DOHH2 (cell line): Measurements from ENCODE around the gene TNNT1.

Experiments used
- H3F3A ChIP-seq: fragments of 200-600 bp; sonication (generic), shearing (Covaris generic); 2 replicates; pipeline ENCODE4 v1.6.0; 2016; ENCODE audit warnings: antibody characterized with exemption, mild to moderate bottlenecking; ENCODE audit not compliant: control insufficient read depth, insufficient read depth
- H3K27ac ChIP-seq: fragments of 200-600 bp; sonication (generic); 2 replicates; pipeline ENCODE4 v1.5.1; 2014; ENCODE audit warnings: low read depth, mild to moderate bottlenecking, low read length, moderate library complexity
- H3K27me3 ChIP-seq: fragments of 200-600 bp; sonication (generic); 2 replicates; pipeline ENCODE4 v1.6.1; 2014; ENCODE audit warnings: mild to moderate bottlenecking, low read length, mixed read lengths; ENCODE audit not compliant: control insufficient read depth
- H3K36me3 ChIP-seq: fragments of 200-600 bp; sonication (generic); 2 replicates; pipeline ENCODE4 v1.6.1; 2014; ENCODE audit warnings: mild to moderate bottlenecking, low read length, moderate library complexity, mixed read lengths; ENCODE audit not compliant: control insufficient read depth
- H3K4me1 ChIP-seq: fragments of 200-600 bp; sonication (generic); 2 replicates; pipeline ENCODE4 v1.6.1; 2014; ENCODE audit warnings: mild to moderate bottlenecking, low read length, mixed read lengths; ENCODE audit not compliant: control insufficient read depth
- H3K4me2 ChIP-seq: fragments of 200-600 bp; sonication (generic); 2 replicates; pipeline ENCODE4 v1.6.0; 2014; ENCODE audit warnings: mild to moderate bottlenecking, low read length, moderate library complexity
- H3K4me3 ChIP-seq: fragments of 200-600 bp; sonication (generic); 2 replicates; pipeline ENCODE4 v1.5.1; 2014; ENCODE audit warnings: mild to moderate bottlenecking, low read length, mixed read lengths
- H3K79me2 ChIP-seq: fragments of 200-600 bp; sonication (generic); 2 replicates; pipeline ENCODE4 v1.6.1; 2014; ENCODE audit warnings: mild to moderate bottlenecking, low read length, mixed read lengths; ENCODE audit not compliant: control insufficient read depth
- H3K9me2 ChIP-seq: fragments of 200-600 bp; sonication (generic); replicated peaks from 2 replicates; pipeline ENCODE4 v1.6.1; 2014; ENCODE audit warnings: mild to moderate bottlenecking, low read length, mixed read lengths; ENCODE audit not compliant: control insufficient read depth
- H3K9me3 ChIP-seq: fragments of 200-600 bp; sonication (generic); 2 replicates; pipeline ENCODE4 v1.6.1; 2014; ENCODE audit warnings: antibody characterized with exemption, low read length, mixed read lengths; ENCODE audit not compliant: control insufficient read depth, insufficient read depth
- H4K20me1 ChIP-seq: fragments of 200-600 bp; sonication (generic); 2 replicates; pipeline ENCODE4 v1.6.0; 2014; ENCODE audit warnings: low read depth, mild to moderate bottlenecking, antibody characterized with exemption, low read length, moderate library complexity; ENCODE audit not compliant: control insufficient read depth, insufficient read depth
- CTCF ChIP-seq: fragments of 200-600 bp; sonication (generic); IDR thresholded peaks from one replicate; pipeline ENCODE4 v1.5.1; 2014; ENCODE audit warnings: antibody characterized with exemption, mild to moderate bottlenecking, low read depth, low read length; ENCODE audit not compliant: poor library complexity, severe bottlenecking
- EZH2phosphoT487 ChIP-seq: fragments of 200-600 bp; sonication (generic); IDR thresholded peaks from 2 replicates; pipeline ENCODE4 v1.6.1; 2017; ENCODE audit warnings: borderline replicate concordance, mild to moderate bottlenecking, antibody characterized with exemption, low read length, moderate library complexity, mixed read lengths

Gene TNNT1

GRCh38 chr19:55089342-55089944 lies 59.6 kb downstream of the TNNT1 start:
- TF ChIP-seq CTCF (no peak), EZH2phosphoT487 (no peak)
- H3K36me3 ChIP-seq, result peaks cover 32% of the 10 kb centered on the region
- no peak overlapping the region for H3K4me3 ChIP-seq
- no peaks in the 10 kb centered on the region for H3K9me2 ChIP-seq
- H4K20me1 ChIP-seq, result peaks cover 6% of the 10 kb centered on the region; the same call in 1 of the 2 replicates
- H3K27ac ChIP-seq, result no peak overlapping the region
- no peak overlapping the region for H3K4me2 ChIP-seq
- H3K79me2 ChIP-seq, result no peaks in the 10 kb centered on the region
- H3K27me3 ChIP-seq, result no peaks in the 10 kb centered on the region
- H3K4me1 ChIP-seq, result no peaks in the 10 kb centered on the region
- H3F3A ChIP-seq, result peaks cover 12% of the 10 kb centered on the region; the same call in 1 of the 2 replicates
- H3K9me3 ChIP-seq, result no peaks in the 10 kb centered on the region

GRCh38 chr19:55088543-55089341 lies 60.3 kb downstream of the TNNT1 start:
- H4K20me1 ChIP-seq, result peaks cover 6% of the 10 kb centered on the region; the same call in 1 of the 2 replicates
- no peak overlapping the region for H3K4me2 ChIP-seq
- peaks cover 12% of the 10 kb centered on the region; the same call in 1 of the 2 replicates for H3F3A ChIP-seq
- no peaks in the 10 kb centered on the region for H3K79me2 ChIP-seq
- no peaks in the 10 kb centered on the region for H3K9me2 ChIP-seq
- no peaks in the 10 kb centered on the region for H3K27me3 ChIP-seq
- H3K27ac ChIP-seq, result no peak overlapping the region
- no peaks in the 10 kb centered on the region for H3K9me3 ChIP-seq
- H3K4me1 ChIP-seq, result no peaks in the 10 kb centered on the region
- H3K4me3 ChIP-seq, result no peak overlapping the region
- H3K36me3 ChIP-seq, result peaks cover 31% of the 10 kb centered on the region
- TF ChIP-seq CTCF, result peak; percentile 63
- no peak for TF ChIP-seq EZH2phosphoT487

GRCh38 chr19:55088021-55088451 lies 61.0 kb downstream of the TNNT1 start:
- TF ChIP-seq CTCF, result no peak
- no peak for TF ChIP-seq EZH2phosphoT487
- Histone ChIP-seq H4K20me1 (peaks cover 6% of the 10 kb centered on the region; the same call in 1 of the 2 replicates), H3K27ac (no peak overlapping the region), H3K79me2 (no peaks in the 10 kb centered on the region), H3K4me2 (no peak overlapping the region), H3K9me3 (no peaks in the 10 kb centered on the region), H3K4me3 (no peak overlapping the region), H3K36me3 (peaks cover 31% of the 10 kb centered on the region), H3K27me3 (no peaks in the 10 kb centered on the region), H3K9me2 (no peaks in the 10 kb centered on the region), H3F3A (peaks cover 12% of the 10 kb centered on the region; the same call in 1 of the 2 replicates), H3K4me1 (no peaks in the 10 kb centered on the region)
